Spinal cord (tissue), 10 donors: Measurements from ENCODE around the gene XXYLT1. TPM values are rescaled to one million over a fixed set of nuclear protein-coding genes. Genes with fewer than 3 reads are reported as not detected.
"Not testable (repeated sequence)": the region's sequence is repeated elsewhere in the genome, so short reads cannot be mapped to it uniquely, and the experiment has no call there.

Experiments
- DNase-seq, 6 donors: peaks; one replicate each; pipeline versions ENCODE4 v3.0.0 to v3.0.0-alpha.2; 2013 to 2015; ENCODE audit warnings: low spot score in 6 of 6, low read depth in 4 of 6
- H3K27ac ChIP-seq: one replicate; pipeline ENCODE4 v1.5.1; 2013; ENCODE audit warnings: low read depth, low read length, control low read depth
- H3K27me3 ChIP-seq: one replicate; pipeline ENCODE4 v1.6.1; 2013; ENCODE audit warnings: low read length; ENCODE audit not compliant: control insufficient read depth, insufficient read depth
- H3K36me3 ChIP-seq: one replicate; pipeline ENCODE4 v1.6.1; 2013; ENCODE audit warnings: low read length; ENCODE audit not compliant: control insufficient read depth, insufficient read depth
- H3K4me1 ChIP-seq: one replicate; pipeline ENCODE4 v1.6.1; 2013; ENCODE audit warnings: low read length; ENCODE audit not compliant: control insufficient read depth, insufficient read depth
- H3K4me3 ChIP-seq: one replicate; pipeline ENCODE4 v1.5.1; 2013; ENCODE audit warnings: low read depth, low read length, control low read depth
- H3K9me3 ChIP-seq: one replicate; pipeline ENCODE4 v1.6.1; 2013; ENCODE audit warnings: low read length; ENCODE audit not compliant: control insufficient read depth, insufficient read depth
- WGBS: methylation state at CpG from one replicate; pipeline ENCODE4 v1.1.5; 2013; ENCODE audit warnings: missing lambda C conversion rate; ENCODE audit not compliant: insufficient coverage; 5-methylcytosine and 5-hydroxymethylcytosine counted together
- polyA plus RNA-seq, 2 donors: library from polyadenylated mRNA; unstranded; fragments of 120-200 nt; gene quantifications; one replicate each; pipeline ENCODE4 v1.2.1, GENCODE V29; 2013; ENCODE audit not compliant: insufficient read length in 2 of 2
- total RNA-seq, 2 donors: library from RNA; depleted of rRNA in 1 of 2; stranded (reverse); fragments of 120-200 nt in 1 of 2; fragments of >200 nt in 1 of 2; gene quantifications; one replicate each; pipeline versions ENCODE4 v1.2.3 to v1.2.4, GENCODE V29; 2013 to 2014
- donor health status: healthy.

Gene XXYLT1
- total and polyA plus RNA-seq, 4 donors: 28.0 to 47.9 (median 37.5) TPM

DNA sequence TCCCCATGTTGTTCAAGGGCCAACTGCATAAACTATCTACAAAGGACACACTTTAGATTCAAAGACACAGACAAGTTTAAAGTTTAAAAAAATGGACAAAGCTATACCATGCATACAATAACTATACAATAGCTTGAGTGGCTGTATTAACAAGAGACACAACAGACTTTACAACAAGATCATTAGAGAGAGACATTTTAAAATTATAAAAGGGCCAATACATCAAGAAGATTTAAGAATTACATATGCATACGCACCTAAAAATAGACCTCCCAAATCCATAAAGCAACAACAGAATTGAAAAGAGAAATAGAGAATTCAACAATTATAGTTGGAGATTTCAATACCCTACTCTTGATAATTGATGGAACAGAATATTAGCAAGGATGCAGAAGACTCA is 79.4 kb downstream of the XXYLT1 start:
- no CpG with 5 or more reads among the region's 1 CpG for WGBS
- no peak overlapping the region for H3K27ac ChIP-seq
- H3K36me3 ChIP-seq: no peaks in the 10 kb centered on the region
- peaks cover 14% of the 10 kb centered on the region for H3K4me1 ChIP-seq
- H3K9me3 ChIP-seq: peaks cover 2% of the 10 kb centered on the region
- H3K4me3 ChIP-seq: no peak overlapping the region
- no peaks in the 10 kb centered on the region for H3K27me3 ChIP-seq
- no peak for DNase-seq

DNA sequence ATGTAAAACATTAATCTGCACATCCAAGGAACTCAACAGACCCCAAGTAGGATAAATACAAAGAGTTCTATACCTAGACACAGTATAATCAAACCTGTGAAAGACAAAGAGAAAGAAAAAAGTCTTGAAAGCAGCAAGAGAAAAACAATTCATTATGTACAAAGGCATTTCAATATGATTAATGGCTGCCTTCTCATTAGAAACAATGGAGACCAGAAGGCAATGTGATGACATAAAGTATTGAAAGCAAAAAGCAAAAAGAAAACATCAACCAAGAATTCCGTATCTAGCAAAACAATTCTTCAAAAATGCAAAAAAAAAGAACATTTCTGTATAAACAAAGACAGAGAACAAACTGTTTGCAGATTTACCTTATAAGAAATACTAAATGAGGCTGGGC is 81.1 kb downstream of the XXYLT1 start:
- no peak for DNase-seq
- Histone ChIP-seq H3K36me3 (no peaks in the 10 kb centered on the region), H3K4me3 (no peak overlapping the region), H3K4me1 (no peaks in the 10 kb centered on the region), H3K27ac (no peak overlapping the region), H3K27me3 (no peaks in the 10 kb centered on the region), H3K9me3 (peaks cover 2% of the 10 kb centered on the region)
- no CpG with 5 or more reads among the region's 1 CpG for WGBS

DNA sequence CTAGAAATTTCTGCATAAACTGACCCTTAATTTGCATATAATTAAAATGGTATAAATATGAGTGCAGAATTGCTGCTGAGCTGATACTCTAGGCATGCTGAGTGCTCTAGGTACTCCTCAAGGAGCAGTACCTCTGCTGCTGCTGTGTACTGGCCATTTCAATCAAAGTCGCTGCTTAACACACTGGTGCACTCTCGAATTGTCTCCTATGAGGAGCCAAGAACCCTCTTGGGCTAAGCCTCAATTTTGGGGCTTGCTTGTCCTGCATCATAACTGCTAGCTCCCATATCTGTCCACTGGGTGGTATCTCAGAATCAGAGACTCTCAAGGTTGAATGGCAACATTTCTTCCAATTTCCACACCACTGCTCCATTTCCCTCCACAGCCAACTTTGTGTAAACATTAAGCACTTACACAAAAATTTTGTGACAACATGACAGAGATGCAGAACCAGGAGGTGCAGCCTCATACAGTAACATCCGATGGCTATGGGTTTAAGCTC is 82.5 kb downstream of the XXYLT1 start:
- Histone ChIP-seq H3K4me1 (no peaks in the 10 kb centered on the region), H3K27me3 (no peaks in the 10 kb centered on the region), H3K9me3 (peaks cover 2% of the 10 kb centered on the region), H3K4me3 (no peak overlapping the region), H3K36me3 (no peaks in the 10 kb centered on the region), H3K27ac (no peak overlapping the region)
- DNase-seq: no peak
- WGBS: 85% methylated on average over 3 of the region's 3 CpGs

GRCh38 chr3:195187609-195188425 is 83.1 kb downstream of the XXYLT1 start:
- Histone ChIP-seq H3K27me3 (no peaks in the 10 kb centered on the region), H3K9me3 (peaks cover 2% of the 10 kb centered on the region), H3K4me3 (no peak overlapping the region), H3K36me3 (no peaks in the 10 kb centered on the region), H3K27ac (no peak overlapping the region), H3K4me1 (no peaks in the 10 kb centered on the region)
- 40% methylated on average over 1 of the region's 5 CpGs for WGBS
- no peak for DNase-seq

DNA sequence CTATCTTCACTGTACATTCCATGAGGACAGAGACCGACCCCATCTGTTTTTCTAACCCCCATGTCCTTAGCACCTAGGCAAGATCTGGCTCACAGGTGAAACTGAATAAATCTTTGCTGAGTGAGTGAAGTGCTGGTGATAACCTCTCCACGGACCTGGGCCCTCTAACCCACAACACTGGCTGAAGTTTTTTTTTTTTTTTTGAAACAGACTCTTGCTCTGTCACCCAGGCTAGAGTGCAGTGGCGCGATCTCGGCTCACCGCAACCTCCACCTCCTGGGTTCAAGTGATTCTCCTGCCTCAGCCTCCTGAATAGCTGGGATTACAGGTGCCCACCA is 84.3 kb downstream of the XXYLT1 start:
- H3K9me3 ChIP-seq, H3K4me3 ChIP-seq, H3K27ac ChIP-seq, H3K4me1 ChIP-seq, H3K27me3 ChIP-seq, DNase-seq, H3K36me3 ChIP-seq: not testable (repeated sequence)
- 100% methylated on average over 1 of the region's 6 CpGs for WGBS

- H3K27ac ChIP-seq: no peak overlapping the region
- WGBS: 91% methylated on average over 9 of the region's 9 CpGs
- H3K36me3 ChIP-seq: no peaks in the 10 kb centered on the region
- H3K4me3 ChIP-seq: no peak overlapping the region
- peaks cover under 1% of the 10 kb centered on the region for H3K4me1 ChIP-seq
- no peaks in the 10 kb centered on the region for H3K27me3 ChIP-seq
- H3K9me3 ChIP-seq: no peaks in the 10 kb centered on the region
- DNase-seq: no peak
Measured at GRCh38 chr3:195186041-195186709, 84.8 kb downstream of the XXYLT1 start.

DNA sequence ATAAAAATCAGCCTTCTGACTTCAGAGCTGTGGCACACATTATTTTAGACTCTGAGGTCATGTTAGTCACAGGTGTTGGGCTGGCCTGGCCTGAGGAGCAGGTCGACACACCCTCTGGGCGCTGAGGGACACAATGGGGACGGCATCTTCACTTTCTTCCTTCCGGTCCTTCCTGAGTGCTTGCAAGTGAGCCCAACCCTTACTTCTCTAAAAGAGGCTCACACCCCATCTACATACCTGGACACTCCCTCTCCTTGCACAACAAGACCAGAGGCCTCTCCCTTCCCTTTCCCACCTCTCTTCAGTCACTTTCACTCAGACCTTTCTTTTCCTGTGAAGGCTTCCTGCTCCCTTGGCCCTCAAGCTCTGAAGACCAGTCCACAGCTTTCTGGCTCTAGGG is 85.4 kb downstream of the XXYLT1 start:
- Histone ChIP-seq H3K4me1 (peaks cover 3% of the 10 kb centered on the region), H3K36me3 (peaks cover under 1% of the 10 kb centered on the region), H3K9me3 (no peaks in the 10 kb centered on the region), H3K4me3 (no peak overlapping the region), H3K27me3 (no peaks in the 10 kb centered on the region), H3K27ac (no peak overlapping the region)
- WGBS: 94% methylated on average over 4 of the region's 4 CpGs
- no peak for DNase-seq

DNA sequence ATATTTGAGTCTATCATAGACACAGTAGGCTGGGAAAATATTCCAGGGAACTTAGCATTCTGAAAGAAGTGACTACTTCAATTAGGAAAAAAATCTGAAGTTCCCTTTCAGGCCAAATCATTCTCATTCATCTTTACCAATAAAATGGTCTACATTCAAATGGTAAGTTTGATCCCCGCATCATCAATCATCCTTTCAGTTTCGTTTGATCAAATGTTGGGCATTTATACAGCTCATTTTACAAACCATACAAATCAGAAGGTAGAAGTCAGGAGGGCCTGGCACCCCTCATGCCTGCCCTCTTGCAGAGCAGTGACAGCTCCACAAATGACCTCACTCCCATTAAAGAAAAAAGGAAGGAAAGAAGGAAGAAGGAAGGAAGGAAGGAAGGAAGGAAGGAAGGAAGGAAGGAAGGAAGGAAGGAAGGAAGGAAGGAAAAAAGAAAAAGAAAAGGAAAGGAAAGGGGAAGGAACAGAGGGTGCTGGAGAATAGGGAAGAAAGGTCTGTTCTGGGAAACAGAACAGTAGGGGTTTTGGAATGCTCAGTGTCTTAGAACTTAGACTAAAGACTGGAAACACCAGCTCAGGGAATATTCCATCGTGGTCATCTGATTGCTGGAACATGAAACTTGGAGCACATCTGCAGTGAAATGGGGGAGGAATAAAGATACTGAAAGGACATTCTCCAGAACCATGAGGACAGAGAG is 86.1 kb downstream of the XXYLT1 start:
- Histone ChIP-seq H3K9me3 (no peaks in the 10 kb centered on the region), H3K4me3 (no peak overlapping the region), H3K27ac (no peak overlapping the region), H3K36me3 (peaks cover 8% of the 10 kb centered on the region), H3K4me1 (peaks cover 10% of the 10 kb centered on the region), H3K27me3 (no peaks in the 10 kb centered on the region)
- no peak for DNase-seq
- whole genome bisulfite sequencing: 64% methylated on average over 3 of the region's 3 CpGs

DNA sequence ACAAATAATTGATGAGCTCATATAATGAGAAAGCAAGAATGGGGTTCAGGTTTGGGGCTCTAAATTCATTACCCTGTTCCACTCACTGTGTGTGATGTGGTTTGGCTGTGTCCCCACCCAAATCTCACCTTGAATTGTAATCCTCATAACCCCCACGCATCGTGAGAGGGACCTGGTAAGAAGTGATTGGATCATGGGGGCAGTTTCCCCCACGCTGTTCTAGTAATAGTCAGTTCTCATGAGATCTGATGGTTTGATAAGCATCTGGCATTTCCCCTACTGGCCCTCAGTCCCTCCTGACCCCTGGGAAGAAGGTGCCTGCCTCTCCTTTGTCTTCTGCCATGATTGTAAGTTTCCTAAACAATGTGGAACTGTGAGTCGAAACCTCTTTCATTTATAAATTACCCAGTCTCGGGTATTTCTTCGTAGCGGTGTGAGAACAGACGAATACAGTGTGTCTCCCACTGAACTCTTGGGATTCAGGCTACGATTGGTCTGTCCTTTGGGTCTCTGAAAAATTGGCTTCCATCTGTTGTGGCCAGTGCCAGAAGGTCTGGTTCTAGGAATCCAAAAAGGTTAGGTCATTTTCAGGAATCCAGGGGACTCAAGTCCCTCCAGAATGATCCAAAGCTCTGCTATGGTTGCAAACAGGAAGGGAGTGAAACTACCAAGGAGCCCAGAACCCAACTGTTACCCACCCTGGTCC is 87.7 kb downstream of the XXYLT1 start:
- WGBS: 70% methylated on average over 6 of the region's 9 CpGs
- no peaks in the 10 kb centered on the region for H3K27me3 ChIP-seq

More for the DNA sequence above, 87.7 kb downstream of the XXYLT1 start:
- no peaks in the 10 kb centered on the region for H3K9me3 ChIP-seq
- DNase-seq: no peak
- no peak overlapping the region for H3K4me3 ChIP-seq
- peaks cover 26% of the 10 kb centered on the region for H3K4me1 ChIP-seq
- H3K27ac ChIP-seq: peak overlapping the region; percentile 15
- peaks cover 9% of the 10 kb centered on the region for H3K36me3 ChIP-seq
